Endothelial cell of umbilical vein (primary cell): ENCODE measurements around the gene TRIM36. TPM values are rescaled to one million over a fixed set of nuclear protein-coding genes. Genes with fewer than 3 reads are reported as not detected.

Source experiments
- BruUV-seq: library from RNA; stranded (reverse); fragments of 400-500 nt; replicated peaks from 2 replicates; lab custom pipeline; 2021; lab: Mats Ljungman, UMichigan
- CTCF ChIA-PET: fragments of 300-600, 350-600 bp; sonication (Branson Sonifier 250); formaldehyde crosslinking; loops from one replicate; lab custom pipeline; 2021; ENCODE audit warnings: antibody characterized with exemption, inconsistent platforms; lab: Charles Lee
- POLR2A ChIA-PET: fragments of 300-600, 350-600 bp; sonication (Branson Sonifier 250); formaldehyde crosslinking; loops from one replicate; lab custom pipeline; 2021; ENCODE audit warnings: antibody characterized with exemption, inconsistent platforms; lab: Charles Lee
- DNase-seq: peaks from one replicate; pipeline ENCODE4 v3.0.0-alpha.2; 2011; ENCODE audit warnings: low read depth, low spot score
- FAIRE-seq: peaks from 2 replicates; lab custom pipeline; 2011; peaks lifted over from hg19 to GRCh38; lab: Jason Lieb, UNC
- H2AFZ ChIP-seq: 2 replicates; pipeline ENCODE4 v1.6.0; 2012; ENCODE audit warnings: low read depth, low read length, control low read depth, inconsistent platforms
- H3K27ac ChIP-seq: 2 replicates; pipeline ENCODE4 v1.5.1; 2011; ENCODE audit warnings: low read depth, mild to moderate bottlenecking, control low read depth, low read length, moderate library complexity; ENCODE audit not compliant: insufficient read depth
- H3K27me3 ChIP-seq, 2 experiments: 2 replicates each; pipeline versions ENCODE4 v1.6.0 to v1.6.1; 2011; ENCODE audit warnings: low read length in 2 of 2, mixed read lengths in 1 of 2; ENCODE audit not compliant: control insufficient read depth in 2 of 2, insufficient read depth in 2 of 2
- H3K36me3 ChIP-seq, 2 experiments: 2 replicates in 1 of 2; 3 replicates in 1 of 2; pipeline ENCODE4 v1.5.1; 2011; ENCODE audit warnings: low read length in 2 of 2, mild to moderate bottlenecking in 1 of 2, moderate library complexity in 1 of 2; ENCODE audit not compliant: control insufficient read depth in 2 of 2, insufficient read depth in 2 of 2; ENCODE audit errors: extremely low read depth in 1 of 2
- H3K4me1 ChIP-seq: 3 replicates; pipeline ENCODE4 v1.5.1; 2011; ENCODE audit warnings: mild to moderate bottlenecking, low read length; ENCODE audit not compliant: control insufficient read depth, insufficient read depth; ENCODE audit errors: extremely low read depth
- H3K4me2 ChIP-seq: 2 replicates; pipeline ENCODE4 v1.6.1; 2011; ENCODE audit warnings: low read length, control low read depth, mixed read lengths; ENCODE audit not compliant: insufficient read depth
- H3K4me3 ChIP-seq, 3 experiments: fragments of 200-600 bp in 1 of 3; sonication (generic), shearing (Covaris generic) in 1 of 3; replicated peaks in 1 of 3; 2 replicates each; pipeline ENCODE4 v1.5.1; 2011 to 2016; ENCODE audit warnings: control low read depth in 3 of 3, low read length in 3 of 3, mild to moderate bottlenecking in 2 of 3, inconsistent platforms in 1 of 3, low read depth in 1 of 3, moderate library complexity in 1 of 3; ENCODE audit not compliant: insufficient read depth in 1 of 3
- H3K79me2 ChIP-seq: 2 replicates; pipeline ENCODE4 v1.6.0; 2012; ENCODE audit warnings: low read length, inconsistent platforms; ENCODE audit not compliant: control insufficient read depth, insufficient read depth
- H3K9ac ChIP-seq: replicated peaks from 2 replicates; pipeline ENCODE3; 2011; ENCODE audit warnings: low read length, control low read depth; ENCODE audit not compliant: insufficient read depth; ENCODE audit errors: extremely low read depth
- H3K9me1 ChIP-seq: replicated peaks from 3 replicates; pipeline ENCODE4 v1.6.0; 2011; ENCODE audit warnings: mild to moderate bottlenecking, low read length; ENCODE audit not compliant: control insufficient read depth, insufficient read depth; ENCODE audit errors: extremely low read depth
- H3K9me3 ChIP-seq: replicated peaks from 2 replicates; pipeline ENCODE4 v1.5.1; 2012; ENCODE audit warnings: low read length, inconsistent platforms; ENCODE audit not compliant: control insufficient read depth, insufficient read depth
- H4K20me1 ChIP-seq: replicated peaks from 2 replicates; pipeline ENCODE3; 2011; ENCODE audit warnings: mild to moderate bottlenecking, low read length; ENCODE audit not compliant: control insufficient read depth, insufficient read depth; ENCODE audit errors: extremely low read depth
- EZH2 ChIP-seq: IDR thresholded peaks from 2 replicates; pipeline ENCODE4 v1.6.1; 2012; ENCODE audit warnings: borderline replicate concordance, low read depth, mild to moderate bottlenecking, moderate library complexity, low read length, inconsistent platforms; ENCODE audit not compliant: severe bottlenecking
- GATA2 ChIP-seq: IDR thresholded peaks from 2 replicates; pipeline ENCODE4 v1.7.0; 2011; ENCODE audit warnings: low read depth, mild to moderate bottlenecking, moderate library complexity, mixed read lengths, low read length; ENCODE audit not compliant: insufficient read length, insufficient read depth
- JUN ChIP-seq: IDR thresholded peaks from 2 replicates; pipeline ENCODE4 v1.6.1; 2011; ENCODE audit warnings: borderline replicate concordance, low read depth; ENCODE audit not compliant: insufficient read length, insufficient read depth
- MYC ChIP-seq: IDR thresholded peaks from one replicate; pipeline ENCODE4 v1.6.1; 2011; ENCODE audit warnings: mild to moderate bottlenecking, low read depth, low read length
- dilution Hi-C: fragments of 300-500 bp; cut with MboI; formaldehyde crosslinking; loops from one replicate; pipeline ENCODE4 v1.15.0; 2019; ENCODE audit warnings: low sequenced_read_pairs; ENCODE audit not compliant: extremely low pct_ligation_motif_present
- intact Hi-C: fragments of 100-400 bp; cut with micrococcal nuclease; formaldehyde crosslinking; loops from one replicate; pipeline ENCODE4 v1.10.0; 2022
- polyA plus RNA-seq, 4 experiments: library from polyadenylated mRNA; depleted of rRNA in 3 of 4; stranded (reverse) in 3 of 4; unstranded in 1 of 4; fragments of >200 nt; gene quantifications; 2 replicates each; pipeline versions ENCODE4 v1.2.1 to v1.2.3, GENCODE V29; 2011 to 2012; ENCODE audit warnings: missing spikeins in 1 of 4
- total RNA-seq: library from RNA; stranded (reverse); gene quantifications from 2 replicates; pipeline ENCODE4 v1.2.3, GENCODE V29; 2021

The TRIM36 gene
- total and polyA plus RNA-seq, 2 donors (not counting 3 experiments of a cell fraction or from before 2014, with no cell fraction given) = 0.76 to 1.2 TPM

- Histone ChIP-seq H3K9me1 (no peaks in the 10 kb centered on the region), H3K9me3 (no peaks in the 10 kb centered on the region), H2AFZ (no peak overlapping the region), H3K27ac (no peak overlapping the region), H3K4me3 (no peak overlapping the region), H3K4me2 (no peak overlapping the region), H3K27me3 (peaks cover 0 to 4% of the 10 kb centered on the region in 2 experiments), H3K79me2 (no peaks in the 10 kb centered on the region), H3K9ac (no peak overlapping the region), H3K36me3 (no peaks in the 10 kb centered on the region), H3K4me1 (no peaks in the 10 kb centered on the region), H4K20me1 (no peaks in the 10 kb centered on the region)
- no peak for DNase-seq
- no peak for FAIRE-seq
- POLR2A ChIA-PET = no interaction called here
- BruUV-seq = no TSS peak
- intact Hi-C loops (no loop called here), dilution Hi-C loops (no loop called here)
- CTCF ChIA-PET = no interaction called here
- TF ChIP-seq EZH2 (no peak), GATA2 (no peak)
These were observed 83.2 kb downstream of the TRIM36 start for GRCh38 chr5:115086473-115086872.

- DNase-seq (no peak), FAIRE-seq (no peak)
- Histone ChIP-seq H3K4me2 (no peak overlapping the region), H2AFZ (no peak overlapping the region), H3K4me3 (no peak overlapping the region), H4K20me1 (no peaks in the 10 kb centered on the region), H3K9me1 (no peaks in the 10 kb centered on the region), H3K4me1 (no peaks in the 10 kb centered on the region), H3K79me2 (no peaks in the 10 kb centered on the region), H3K36me3 (no peaks in the 10 kb centered on the region), H3K27me3 (no peaks in the 10 kb centered on the region), H3K9ac (no peak overlapping the region), H3K9me3 (no peaks in the 10 kb centered on the region), H3K27ac (no peak overlapping the region)
- POLR2A ChIA-PET = no interaction called here
- intact Hi-C loops = no loop called here
- no peak for TF ChIP-seq JUN
- no peak for TF ChIP-seq MYC
- dilution Hi-C loops = no loop called here
- no TSS peak for BruUV-seq
- CTCF ChIA-PET = no interaction called here
These were observed 85.4 kb downstream of the TRIM36 start for GRCh38 chr5:115084246-115084793.
